Colonic mucosa (tissue), 4 donors: ENCODE results near the gene MYH11. TPM values are rescaled to one million over a fixed set of nuclear protein-coding genes. Genes with fewer than 3 reads are reported as not detected.

Source experiments
- DNase-seq: peaks from one replicate; pipeline ENCODE4 v3.0.0-alpha.2; 2020
- H3K27ac ChIP-seq: fragments of 200-600 bp; one replicate; pipeline ENCODE4 v1.8.0; 2021
- H3K27me3 ChIP-seq: fragments of 200-600 bp; one replicate; pipeline ENCODE4 v1.8.0; 2021
- H3K36me3 ChIP-seq: fragments of 200-600 bp; one replicate; pipeline ENCODE4 v1.8.0; 2021
- H3K4me1 ChIP-seq: fragments of 200-600 bp; one replicate; pipeline ENCODE4 v1.8.0; 2021; ENCODE audit warnings: mild to moderate bottlenecking
- H3K4me3 ChIP-seq: fragments of 200-600 bp; one replicate; pipeline ENCODE4 v1.8.0; 2021
- H3K9ac ChIP-seq, 2 donors: one replicate each; pipeline ENCODE4 v1.7.0; 2013; ENCODE audit warnings: control low read depth in 2 of 2, low read depth in 2 of 2, low read length in 2 of 2
- H3K9me3 ChIP-seq: fragments of 200-600 bp; one replicate; pipeline ENCODE4 v1.8.0; 2021
- CTCF ChIP-seq: fragments of 200-600 bp; IDR thresholded peaks from one replicate; pipeline ENCODE4 v1.8.0; 2022; ENCODE audit warnings: antibody characterized with exemption, mild to moderate bottlenecking
- intact Hi-C: fragments of 100-400 bp; cut with DNase I; formaldehyde crosslinking; loops from one replicate; pipeline ENCODE4 v1.14.1; 2022
- total RNA-seq, 2 donors: library from RNA; stranded (reverse); fragmentation: NEBNext Ultra II Directional in 1 of 2; extraction: Animal tissue kit (Norgen Biotek cat#: 25700) in 1 of 2; gene quantifications; one replicate each; pipeline ENCODE4 v1.2.1, GENCODE V29; 2021
- donor health status: healthy.
- donor health status: DM: no; HTN: no; CAD: no.
- donor health status: DM: no; HTN: no; CAD: no.

MYH11 gene
- total RNA-seq, 2 donors from 2014 or later = 30.0 to 770 TPM

DNA sequence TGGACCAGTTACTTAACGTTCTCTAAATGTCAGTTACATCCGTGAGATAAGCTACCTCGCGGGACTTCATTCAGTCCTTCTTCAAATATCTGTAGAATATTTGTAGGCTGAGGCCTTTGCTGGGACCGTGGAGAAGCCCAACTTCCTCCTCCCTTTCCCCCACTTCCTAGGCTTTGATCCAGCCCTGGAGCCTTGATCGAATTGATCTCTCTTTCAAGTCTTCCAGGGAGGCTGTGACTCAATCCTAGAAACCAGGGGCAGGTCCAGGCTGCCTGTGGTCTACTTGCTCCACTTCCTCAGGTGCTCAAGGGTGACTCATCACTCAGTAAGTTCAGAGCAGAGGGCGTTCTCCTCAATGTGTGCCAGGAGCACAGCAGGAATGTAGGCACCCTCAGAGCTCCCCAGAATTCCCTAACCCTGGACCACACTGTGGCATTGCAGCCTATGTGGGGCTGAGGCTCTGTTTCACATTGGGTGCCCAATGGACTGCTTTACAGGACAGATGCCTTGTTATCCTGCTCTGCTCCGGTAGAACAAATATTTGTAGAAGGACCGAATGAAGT, 42.8 kb upstream of the MYH11 start:
- no peak for TF ChIP-seq CTCF
- H3K4me1 ChIP-seq = no peaks in the 10 kb centered on the region
- H3K9me3 ChIP-seq = no peaks in the 10 kb centered on the region
- peak; percentile 45 for DNase-seq
- no peak overlapping the region for H3K4me3 ChIP-seq
- H3K36me3 ChIP-seq = no peaks in the 10 kb centered on the region
- no peak overlapping the region for H3K9ac ChIP-seq
- intact Hi-C loops = no loop called here
- H3K27me3 ChIP-seq = no peaks in the 10 kb centered on the region
- H3K27ac ChIP-seq = no peak overlapping the region

GRCh38 chr16:15898654-15899053, 41.8 kb upstream of the MYH11 start:
- Histone ChIP-seq H3K36me3 (no peaks in the 10 kb centered on the region), H3K27ac (no peak overlapping the region), H3K4me3 (no peak overlapping the region), H3K9me3 (no peaks in the 10 kb centered on the region), H3K27me3 (no peaks in the 10 kb centered on the region), H3K4me1 (no peaks in the 10 kb centered on the region), H3K9ac (no peak overlapping the region)
- DNase-seq = no peak
- TF ChIP-seq CTCF = no peak
- intact Hi-C loops = no loop called here

GRCh38 chr16:15897834-15898254, 41.0 kb upstream of the MYH11 start:
- DNase-seq = no peak
- no peak for TF ChIP-seq CTCF
- Histone ChIP-seq H3K9ac (no peak overlapping the region), H3K4me1 (no peaks in the 10 kb centered on the region), H3K4me3 (no peak overlapping the region), H3K27ac (no peak overlapping the region), H3K27me3 (no peaks in the 10 kb centered on the region), H3K36me3 (no peaks in the 10 kb centered on the region), H3K9me3 (no peaks in the 10 kb centered on the region)
- intact Hi-C loops = no loop called here

DNA sequence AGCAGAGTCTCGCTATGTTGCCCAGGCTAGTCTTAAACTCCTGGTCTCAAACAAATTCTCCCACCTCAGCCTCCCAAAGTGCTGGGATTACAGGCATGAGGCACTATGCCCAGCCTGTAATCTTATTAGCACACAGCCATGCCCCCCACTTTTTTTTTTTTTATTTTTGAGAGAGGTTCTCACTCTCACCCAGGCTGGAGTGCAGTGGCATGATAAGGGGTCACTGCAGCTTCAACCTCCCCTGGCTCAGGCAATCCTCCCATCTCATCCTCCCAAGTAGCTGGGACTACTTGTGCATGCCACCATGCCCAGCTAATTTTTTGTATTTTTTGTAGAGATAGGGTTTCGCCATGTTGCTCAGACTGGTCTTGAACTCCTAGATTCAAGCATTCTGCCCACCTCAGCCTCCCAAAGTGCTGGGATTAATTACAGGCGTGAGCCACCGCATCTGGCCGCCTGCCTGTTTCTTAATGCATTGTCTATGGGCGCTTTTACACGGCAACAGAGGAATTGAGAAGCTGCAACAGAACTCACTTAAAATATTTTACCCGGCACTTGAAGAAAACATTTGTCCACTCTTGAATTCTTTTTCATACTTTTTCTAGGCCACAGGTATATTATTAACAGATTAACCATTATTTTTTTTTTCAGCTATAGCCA, 40.4 kb upstream of the MYH11 start:
- Histone ChIP-seq H3K4me3 (no peak overlapping the region), H3K27ac (no peak overlapping the region), H3K9ac (no peak overlapping the region), H3K27me3 (no peaks in the 10 kb centered on the region), H3K36me3 (no peaks in the 10 kb centered on the region), H3K4me1 (no peaks in the 10 kb centered on the region), H3K9me3 (no peaks in the 10 kb centered on the region)
- DNase-seq = no peak
- intact Hi-C loops = no loop called here
- no peak for TF ChIP-seq CTCF

GRCh38 chr16:15894571-15895374, 37.9 kb upstream of the MYH11 start:
- intact Hi-C loops = no loop called here
- H3K9ac ChIP-seq = no peak overlapping the region
- no peak for TF ChIP-seq CTCF
- no peaks in the 10 kb centered on the region for H3K27me3 ChIP-seq
- DNase-seq = no peak
- H3K36me3 ChIP-seq = no peaks in the 10 kb centered on the region
- H3K27ac ChIP-seq = no peak overlapping the region
- H3K4me1 ChIP-seq = no peaks in the 10 kb centered on the region
- H3K9me3 ChIP-seq = no peaks in the 10 kb centered on the region
- H3K4me3 ChIP-seq = no peak overlapping the region
